ENCODE data around the gene INSR. TPM values are rescaled to one million over a fixed set of nuclear protein-coding genes. Genes with fewer than 3 reads are reported as not detected.
A peak's percentile ranks its signal among the peaks of the same experiment; 100 is the strongest.

Gene INSR
- total and polyA plus RNA-seq, 3 experiments from 2014 or later: 1.2 TPM; not detected in 1

DNA sequence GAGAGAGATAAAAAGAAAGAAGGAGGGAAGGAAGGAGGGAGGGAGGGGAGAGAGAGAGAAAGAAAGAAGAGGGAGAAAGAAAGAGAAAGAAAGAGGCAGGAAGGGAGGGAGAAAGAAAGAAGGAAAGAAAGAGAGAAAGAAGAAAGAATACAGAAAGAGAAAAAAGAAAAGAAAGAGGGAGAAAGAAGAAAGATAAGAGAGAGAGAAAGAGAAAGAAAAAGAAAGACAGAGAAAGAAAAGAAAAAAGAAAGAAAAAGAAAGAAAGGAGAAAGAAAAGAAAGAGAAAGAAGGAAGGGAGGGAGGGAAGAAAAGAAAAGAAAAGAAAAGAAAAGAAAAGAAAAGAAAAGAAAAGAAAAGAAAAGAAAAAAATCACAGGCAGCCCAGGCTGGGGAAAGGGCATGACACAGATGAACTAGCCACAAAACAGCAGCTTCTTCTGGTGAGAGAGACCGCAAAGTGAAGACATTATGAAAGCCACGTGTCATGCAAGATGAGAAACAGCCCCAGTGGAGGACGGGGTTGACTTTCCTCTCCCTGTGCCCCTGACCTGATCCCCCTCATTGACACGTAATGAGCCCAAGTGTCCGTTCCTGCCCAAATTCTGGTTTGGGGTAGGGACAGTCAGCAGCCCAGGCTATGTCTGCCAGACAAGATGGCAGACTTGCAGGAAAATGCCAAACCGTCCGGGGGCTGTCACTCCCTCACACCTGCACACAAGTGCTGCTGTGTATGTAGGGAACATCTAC is 102.1 kb downstream of the INSR start:
- no peak overlapping the region for H3K27ac ChIP-seq (ENCODE audit: low read depth, low read length)
- Mint-ChIP-seq H3K36me3 (no peaks in the 10 kb centered on the region), H3K4me1 (peaks cover 26 to 36% (median 28%) of the 10 kb centered on the region in 3 donors), H3K27ac (peak overlapping the region; percentile 36 to 90 (median 67)), H3K4me3 (peak overlapping the region; percentile 38 to 76 (median 64)), H3K27me3 (no peaks in the 10 kb centered on the region), H3K9me3 (no peaks in the 10 kb centered on the region)
- ChIA-PET CTCF (interaction anchor here (1.2 kb wide), 1 partner anchor 149 kb away, joined by 3 read pairs; no protein-coding TSS in a partner anchor), POLR2A (no interaction called here)
- H3K27me3 ChIP-seq (ENCODE audit: insufficient read depth, low read length, poor library complexity, severe bottlenecking): no peaks in the 10 kb centered on the region
- H3K4me3 ChIP-seq (ENCODE audit: low read length): peak overlapping the region; percentile 43
- peak; percentile 19 to 73 (median 71) for DNase-seq
- no peaks in the 10 kb centered on the region for H3K36me3 ChIP-seq (ENCODE audit: insufficient read depth, low read length)
- H3K4me1 ChIP-seq (ENCODE audit: insufficient read depth, low read length): peaks cover 21% of the 10 kb centered on the region
- no peaks in the 10 kb centered on the region for H3K9me3 ChIP-seq (ENCODE audit: low read length)

DNA sequence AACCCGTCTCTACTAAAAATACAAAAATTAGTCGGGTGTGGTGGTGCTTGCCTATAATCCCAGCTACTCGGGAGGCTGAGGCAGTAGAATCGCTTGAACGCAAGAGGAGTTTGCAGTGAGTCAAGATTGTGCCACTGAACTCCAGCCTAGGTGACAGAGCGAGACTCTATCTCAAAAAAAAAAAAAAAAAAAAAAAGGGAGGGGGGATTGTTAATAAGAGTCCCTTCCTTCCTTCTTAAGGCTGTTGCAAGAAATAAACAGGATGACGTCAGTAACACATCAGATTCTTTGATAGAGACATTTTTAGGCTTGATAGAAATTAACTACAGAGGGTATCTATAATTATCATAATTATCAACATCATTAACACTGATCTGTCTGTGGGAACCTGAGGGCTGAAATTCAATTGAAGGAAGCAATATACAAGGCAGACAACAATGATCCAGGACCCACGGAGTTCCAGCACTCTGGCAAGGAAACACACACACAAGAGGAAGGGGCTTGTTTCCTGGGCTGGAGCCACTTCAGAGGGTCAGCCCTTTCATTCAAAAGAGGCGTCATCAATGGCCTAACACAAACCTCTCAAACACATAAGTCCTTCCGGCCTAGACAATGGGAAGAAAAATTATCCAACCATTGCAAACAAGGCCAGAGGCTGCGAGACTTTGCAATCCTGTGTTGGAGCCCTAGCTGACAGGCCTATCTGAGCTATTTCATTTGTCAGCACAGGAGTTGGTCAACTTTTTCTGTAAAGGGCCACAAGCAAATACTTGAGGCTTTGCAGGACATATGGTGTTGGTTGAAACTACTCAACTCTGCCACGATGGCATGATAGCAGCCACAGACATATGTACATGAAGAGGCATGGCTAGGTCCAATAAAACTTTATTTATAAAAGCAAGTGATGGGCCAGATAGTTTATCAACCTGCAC is 105.2 kb downstream of the INSR start:
- Histone ChIP-seq H3K27ac (ENCODE audit: low read depth, low read length) (no peak overlapping the region), H3K4me1 (ENCODE audit: insufficient read depth, low read length) (peaks cover 35% of the 10 kb centered on the region), H3K9me3 (ENCODE audit: low read length) (no peaks in the 10 kb centered on the region), H3K4me3 (ENCODE audit: low read length) (no peak overlapping the region), H3K27me3 (ENCODE audit: insufficient read depth, low read length, poor library complexity, severe bottlenecking) (no peaks in the 10 kb centered on the region), H3K36me3 (ENCODE audit: insufficient read depth, low read length) (no peaks in the 10 kb centered on the region)
- Mint-ChIP-seq H3K27me3 (no peaks in the 10 kb centered on the region), H3K4me1 (peaks cover 39 to 60% (median 49%) of the 10 kb centered on the region in 3 donors), H3K9me3 (no peaks in the 10 kb centered on the region), H3K4me3 (peak overlapping the region in 1 of 7 donors; percentile 44), H3K27ac (peak overlapping the region in 2 of 8 donors; percentile 16 to 33), H3K36me3 (no peaks in the 10 kb centered on the region)
- CTCF ChIA-PET: no interaction called here
- no peak for DNase-seq
- POLR2A ChIA-PET: no interaction called here

DNA sequence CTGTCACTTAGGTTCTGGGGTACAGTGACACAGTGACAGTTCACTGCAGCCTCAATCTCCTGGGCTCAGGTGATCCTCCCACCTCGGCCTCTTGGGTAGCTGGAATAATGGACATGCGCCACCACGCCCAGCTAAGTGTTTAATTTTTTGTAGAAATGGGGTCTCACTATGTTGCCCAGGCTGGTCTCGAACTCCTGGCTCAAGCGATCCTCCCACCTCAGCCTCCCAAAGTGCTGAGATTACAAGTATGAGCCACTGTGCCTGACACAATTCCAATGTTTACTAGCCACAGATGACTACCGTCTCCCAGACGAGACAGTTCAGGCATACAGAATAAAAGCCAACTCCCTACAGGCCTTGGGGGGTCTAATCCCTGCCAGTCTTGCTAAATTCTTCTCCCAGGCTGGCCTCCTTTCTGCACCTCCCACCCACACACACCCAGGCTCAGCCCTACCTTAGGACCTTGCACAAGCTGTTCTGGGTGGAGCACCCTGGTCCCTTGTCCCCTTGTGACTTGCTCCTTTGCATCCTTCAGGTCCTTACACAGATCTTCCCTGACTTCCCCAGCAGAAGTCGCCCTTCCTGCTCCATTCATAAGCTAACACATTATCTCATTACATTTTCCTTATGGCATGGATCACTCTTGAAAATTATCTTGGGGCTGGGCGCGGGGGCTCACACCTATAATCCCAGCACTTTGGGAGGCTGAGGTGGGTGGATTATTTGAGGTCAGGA is 106.4 kb downstream of the INSR start:
- Mint-ChIP-seq H3K27me3 (no peaks in the 10 kb centered on the region), H3K4me3 (peak overlapping the region in 3 of 7 donors; percentile 11 to 56 (median 50)), H3K27ac (peak overlapping the region in 4 of 8 donors; percentile 42 to 76 (median 58)), H3K4me1 (peaks cover 47 to 63% (median 56%) of the 10 kb centered on the region in 3 donors), H3K36me3 (no peaks in the 10 kb centered on the region), H3K9me3 (no peaks in the 10 kb centered on the region)
- Histone ChIP-seq H3K36me3 (ENCODE audit: insufficient read depth, low read length) (no peaks in the 10 kb centered on the region), H3K4me3 (ENCODE audit: low read length) (no peak overlapping the region), H3K4me1 (ENCODE audit: insufficient read depth, low read length) (peaks cover 47% of the 10 kb centered on the region), H3K27me3 (ENCODE audit: insufficient read depth, low read length, poor library complexity, severe bottlenecking) (no peaks in the 10 kb centered on the region), H3K9me3 (ENCODE audit: low read length) (no peaks in the 10 kb centered on the region), H3K27ac (ENCODE audit: low read depth, low read length) (no peak overlapping the region)
- DNase-seq: no peak
- CTCF ChIA-PET: no interaction called here
- POLR2A ChIA-PET: no interaction called here

DNA sequence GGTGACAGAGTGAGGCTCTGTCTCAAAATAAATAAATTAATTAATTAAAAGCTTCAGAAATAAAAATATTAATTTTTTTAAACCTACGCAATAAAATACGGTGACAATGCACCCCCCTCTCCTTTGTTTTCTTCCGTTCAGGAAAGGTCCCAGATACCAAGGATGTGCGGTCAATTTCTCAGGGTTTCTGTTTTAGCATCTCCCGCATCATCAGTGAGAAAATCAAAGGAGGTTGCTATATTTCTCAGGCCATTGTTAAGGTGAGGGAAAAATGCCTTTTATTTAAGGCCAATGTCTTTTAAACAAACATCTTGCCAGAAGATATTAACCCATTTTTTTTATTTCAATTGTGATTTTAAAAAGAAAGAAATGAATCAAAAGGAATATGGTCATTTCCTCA is 111.7 kb downstream of the INSR start:
- POLR2A ChIA-PET: no interaction called here
- H3K27ac ChIP-seq (ENCODE audit: low read depth, low read length): no peak overlapping the region
- no peaks in the 10 kb centered on the region for H3K27me3 ChIP-seq (ENCODE audit: insufficient read depth, low read length, poor library complexity, severe bottlenecking)
- Mint-ChIP-seq H3K4me1 (peaks cover 32 to 52% (median 47%) of the 10 kb centered on the region in 3 donors), H3K4me3 (peak overlapping the region in 3 of 7 donors; percentile 75 to 83 (median 77)), H3K27me3 (peaks cover 0 to 4% of the 10 kb centered on the region in 2 donors), H3K27ac (peak overlapping the region in 4 of 8 donors; percentile 81 to 91 (median 86)), H3K36me3 (no peaks in the 10 kb centered on the region), H3K9me3 (no peaks in the 10 kb centered on the region)
- no peak for DNase-seq
- no peaks in the 10 kb centered on the region for H3K36me3 ChIP-seq (ENCODE audit: insufficient read depth, low read length)
- H3K4me3 ChIP-seq (ENCODE audit: low read length): no peak overlapping the region
- H3K4me1 ChIP-seq (ENCODE audit: insufficient read depth, low read length): peaks cover 34% of the 10 kb centered on the region
- CTCF ChIA-PET: interaction anchor here (1.1 kb wide), 1 partner anchor 30 kb away, joined by 3 read pairs; no protein-coding TSS in a partner anchor
- no peaks in the 10 kb centered on the region for H3K9me3 ChIP-seq (ENCODE audit: low read length)

DNA sequence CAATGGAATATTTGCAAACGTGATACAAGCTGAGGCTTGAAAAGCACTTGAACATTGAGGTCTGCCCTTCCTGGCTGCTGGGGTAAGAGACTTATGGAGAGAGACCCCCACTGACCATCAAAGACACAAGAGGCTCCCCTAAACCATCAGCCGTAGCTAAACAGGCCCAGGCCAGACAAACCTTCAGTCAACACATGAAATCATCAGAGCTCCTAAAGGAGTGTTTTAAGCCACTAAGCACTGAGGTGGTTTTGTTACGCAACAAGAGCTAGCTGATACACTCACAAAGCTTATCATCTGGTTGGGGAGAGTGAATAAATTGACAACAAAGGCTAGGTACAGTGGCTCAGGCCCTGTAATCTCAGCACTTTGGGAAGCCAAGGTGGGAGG is 114.3 kb downstream of the INSR start:
- Mint-ChIP-seq H3K4me3 (no peak overlapping the region), H3K27me3 (peaks cover 4 to 7% of the 10 kb centered on the region in 2 donors), H3K27ac (peak overlapping the region in 1 of 8 donors; percentile 39), H3K4me1 (peaks cover 20 to 33% (median 31%) of the 10 kb centered on the region in 3 donors), H3K36me3 (no peaks in the 10 kb centered on the region), H3K9me3 (no peaks in the 10 kb centered on the region)
- ChIA-PET POLR2A (interaction anchor here (0.5 kb wide), 1 partner anchor 195 kb away, joined by 10 read pairs; no protein-coding TSS in a partner anchor), CTCF (interaction anchor here (1.2 kb wide), 1 partner anchor 162 kb away, joined by 3 read pairs; no protein-coding TSS in a partner anchor)
- Histone ChIP-seq H3K36me3 (ENCODE audit: insufficient read depth, low read length) (no peaks in the 10 kb centered on the region), H3K27ac (ENCODE audit: low read depth, low read length) (no peak overlapping the region), H3K4me3 (ENCODE audit: low read length) (no peak overlapping the region), H3K27me3 (ENCODE audit: insufficient read depth, low read length, poor library complexity, severe bottlenecking) (no peaks in the 10 kb centered on the region), H3K4me1 (ENCODE audit: insufficient read depth, low read length) (peaks cover 22% of the 10 kb centered on the region), H3K9me3 (ENCODE audit: low read length) (no peaks in the 10 kb centered on the region)
- DNase-seq: no peak

DNA sequence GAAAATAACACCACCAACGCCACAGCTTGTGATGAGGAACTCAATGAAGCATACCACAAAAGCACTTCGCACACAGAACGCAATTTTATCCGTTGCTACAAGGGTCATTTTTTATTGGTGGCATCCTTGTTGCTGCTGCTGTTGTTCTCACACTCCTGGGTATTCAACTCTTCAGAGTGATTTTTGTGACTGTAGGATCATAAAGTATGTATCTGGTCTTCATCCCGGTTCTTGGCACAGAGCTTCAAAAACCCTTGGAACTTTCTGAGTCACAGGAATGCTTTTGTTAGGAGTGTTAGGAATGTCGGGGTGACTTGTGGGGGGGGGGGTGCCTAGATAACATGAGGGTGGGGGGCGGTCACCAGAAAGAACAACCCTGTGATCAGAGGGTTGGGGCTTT is 116.3 kb downstream of the INSR start:
- Mint-ChIP-seq H3K27ac (no peak overlapping the region), H3K9me3 (no peaks in the 10 kb centered on the region), H3K27me3 (peaks cover 5 to 7% of the 10 kb centered on the region in 2 donors), H3K36me3 (no peaks in the 10 kb centered on the region), H3K4me3 (no peak overlapping the region), H3K4me1 (peaks cover 8 to 16% (median 16%) of the 10 kb centered on the region in 3 donors)
- DNase-seq: no peak
- Histone ChIP-seq H3K9me3 (ENCODE audit: low read length) (no peaks in the 10 kb centered on the region), H3K27ac (ENCODE audit: low read depth, low read length) (no peak overlapping the region), H3K36me3 (ENCODE audit: insufficient read depth, low read length) (no peaks in the 10 kb centered on the region), H3K4me3 (ENCODE audit: low read length) (no peak overlapping the region), H3K27me3 (ENCODE audit: insufficient read depth, low read length, poor library complexity, severe bottlenecking) (no peaks in the 10 kb centered on the region), H3K4me1 (ENCODE audit: insufficient read depth, low read length) (peaks cover 6% of the 10 kb centered on the region)
- ChIA-PET POLR2A (no interaction called here), CTCF (no interaction called here)

DNA sequence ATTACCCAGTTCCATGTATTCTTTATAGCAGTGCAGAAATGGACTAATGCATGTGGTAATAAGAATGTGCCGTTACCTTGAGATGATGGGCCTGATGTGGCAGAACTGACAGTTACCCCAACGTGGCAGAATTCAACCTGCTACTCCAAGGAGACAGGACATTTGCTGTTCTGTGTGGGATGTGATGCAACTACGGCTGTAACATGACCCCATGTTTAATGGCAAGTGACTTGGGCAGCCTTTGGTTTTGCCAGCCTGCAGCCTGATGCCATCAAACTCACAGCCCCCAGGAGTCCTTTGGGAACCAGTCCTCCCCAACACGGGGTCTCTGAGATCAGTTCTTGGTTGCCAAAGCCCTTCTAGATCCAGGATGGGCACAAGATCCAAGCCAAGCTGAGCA is 117.4 kb downstream of the INSR start:
- Histone ChIP-seq H3K27ac (ENCODE audit: low read depth, low read length) (no peak overlapping the region), H3K9me3 (ENCODE audit: low read length) (no peaks in the 10 kb centered on the region), H3K36me3 (ENCODE audit: insufficient read depth, low read length) (no peaks in the 10 kb centered on the region), H3K27me3 (ENCODE audit: insufficient read depth, low read length, poor library complexity, severe bottlenecking) (no peaks in the 10 kb centered on the region), H3K4me1 (ENCODE audit: insufficient read depth, low read length) (no peaks in the 10 kb centered on the region), H3K4me3 (ENCODE audit: low read length) (no peak overlapping the region)
- Mint-ChIP-seq H3K9me3 (no peaks in the 10 kb centered on the region), H3K36me3 (no peaks in the 10 kb centered on the region), H3K27ac (peak overlapping the region in 1 of 8 donors; percentile 63), H3K4me3 (no peak overlapping the region), H3K27me3 (peaks cover 5 to 7% of the 10 kb centered on the region in 2 donors), H3K4me1 (peaks cover 4 to 10% (median 10%) of the 10 kb centered on the region in 3 donors)
- ChIA-PET POLR2A (no interaction called here), CTCF (no interaction called here)
- no peak for DNase-seq

Data from CD8-positive, alpha-beta memory T cell (primary cell).